Sigmoid colon (tissue), 7 donors: Measurements from ENCODE around the gene CABLES1. TPM values are rescaled to one million over a fixed set of nuclear protein-coding genes. Genes with fewer than 3 reads are reported as not detected.

Experiments
- DNase-seq: peaks from one replicate; pipeline ENCODE4 v3.0.0-alpha.2; 2019
- H3K27ac ChIP-seq, 4 donors: fragments of 200-600 bp; sonication (generic); one replicate each; pipeline ENCODE4 v1.5.1; 2016 to 2019; ENCODE audit warnings: mild to moderate bottlenecking in 1 of 4
- H3K27me3 ChIP-seq, 3 donors: fragments of 200-600 bp; sonication (generic); one replicate each; pipeline ENCODE4 v1.5.1; 2019; ENCODE audit warnings: mild to moderate bottlenecking in 1 of 3
- H3K36me3 ChIP-seq, 4 donors: fragments of 200-600 bp; sonication (generic); one replicate each; pipeline ENCODE4 v1.5.1; 2016 to 2019
- H3K4me1 ChIP-seq, 4 donors: fragments of 200-600 bp; sonication (generic); one replicate each; pipeline ENCODE4 v1.5.1; 2017 to 2019
- H3K4me3 ChIP-seq, 4 donors: fragments of 200-600 bp; sonication (generic); one replicate each; pipeline ENCODE4 v1.5.1; 2017 to 2019; ENCODE audit warnings: mild to moderate bottlenecking in 2 of 4, moderate library complexity in 1 of 4
- H3K9me3 ChIP-seq, 4 donors: fragments of 200-600 bp in 3 of 4; sonication (generic) in 3 of 4; one replicate each; pipeline versions ENCODE4 v1.5.1 to v1.6.1; 2013 to 2019
- EP300 ChIP-seq, 4 donors: sonication (generic); formaldehyde crosslinking; IDR thresholded peaks; one replicate each; pipeline ENCODE4 v1.6.1; 2017; ENCODE audit warnings: antibody characterized with exemption in 4 of 4
- POLR2A ChIP-seq, 2 donors: fragments of 450-650 bp; IDR thresholded peaks; one replicate each; pipeline ENCODE4 v1.6.1; 2016; ENCODE audit warnings: antibody characterized with exemption in 2 of 2, mild to moderate bottlenecking in 2 of 2, moderate library complexity in 2 of 2
- POLR2AphosphoS5 ChIP-seq, 4 donors: sonication (generic); formaldehyde crosslinking; IDR thresholded peaks; one replicate each; pipeline ENCODE4 v1.6.1; 2017; ENCODE audit warnings: antibody characterized with exemption in 4 of 4
- WGBS, 2 donors: extraction: QIAGEN DNeasy Blood & Tissue Kit; methylation state at CpG; one replicate each; pipeline ENCODE4 v1.1.7; 2013; 5-methylcytosine and 5-hydroxymethylcytosine counted together
- intact Hi-C: fragments of 100-400 bp; cut with DNase I; formaldehyde crosslinking; loops from one replicate; pipeline ENCODE4 v1.15.1; 2023
- polyA plus RNA-seq, 3 donors: library from polyadenylated mRNA; stranded (reverse); fragments of 200-250 nt; gene quantifications; one replicate each; pipeline ENCODE4 v1.2.3, GENCODE V29; 2013
- total RNA-seq, 4 donors: library from RNA; depleted of rRNA; stranded (reverse); fragments of >200 nt; gene quantifications; one replicate each; pipeline ENCODE4 v1.1.0, GENCODE V29; 2016
- TF ChIP-seq, protein P1 (sequence below), 4 experiments: fragments of 450-650 bp in 3 of 4; fragments of 200-600 bp in 1 of 4; IDR thresholded peaks; one replicate each; pipeline ENCODE4 v1.5.1; 2016 to 2019; ENCODE audit warnings: antibody characterized with exemption in 4 of 4, mild to moderate bottlenecking in 3 of 4, moderate library complexity in 2 of 4
- donor health status: healthy with polysubstance abuse.
- donor health status: Bipolar disorder and iron deficiency.
- donor health status: healthy.

The CABLES1 gene
- total and polyA plus RNA-seq, 7 donors: 1.9 to 7.2 (median 3.9) TPM

DNA sequence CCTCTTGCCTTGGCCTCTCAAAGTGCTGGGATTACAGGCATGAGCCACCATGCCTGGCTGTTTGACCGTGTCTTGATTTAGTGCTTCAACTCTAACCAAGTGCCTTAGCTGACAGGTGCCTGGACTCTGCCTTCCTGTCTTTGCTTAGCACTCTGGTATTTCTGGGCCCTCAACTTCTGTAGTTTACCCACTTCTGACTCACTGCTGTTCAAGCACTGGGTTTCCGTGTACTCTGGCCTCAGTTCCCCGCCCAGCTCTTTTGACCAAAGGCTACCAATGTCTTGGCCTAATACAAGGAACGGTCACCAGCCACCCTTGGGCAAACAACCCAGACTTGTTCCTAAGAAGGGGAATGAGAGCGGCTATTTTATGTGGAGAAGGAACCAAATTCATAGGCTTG, 35.7 kb upstream of the CABLES1 start:
- Histone ChIP-seq H3K4me3 (no peak overlapping the region), H3K27ac (no peak overlapping the region), H3K27me3 (no peaks in the 10 kb centered on the region), H3K9me3 (no peaks in the 10 kb centered on the region), H3K36me3 (no peaks in the 10 kb centered on the region), H3K4me1 (no peaks in the 10 kb centered on the region)
- WGBS, 2 donors: 24 to 67% methylated on average over 5 of the region's 5 CpGs
- intact Hi-C loops: no loop called here
- no peak for DNase-seq
- TF ChIP-seq POLR2A (IDR thresholded peaks at IDR 0.05): no peak
- TF ChIP-seq POLR2AphosphoS5 (IDR thresholded peaks at IDR 0.05): no peak

- intact Hi-C loops: no loop called here
- Histone ChIP-seq H3K36me3 (no peaks in the 10 kb centered on the region), H3K9me3 (no peaks in the 10 kb centered on the region), H3K4me1 (peaks cover 0 to 5% (median 0%) of the 10 kb centered on the region in 4 donors), H3K27me3 (no peaks in the 10 kb centered on the region), H3K27ac (no peak overlapping the region), H3K4me3 (no peak overlapping the region)
- TF ChIP-seq, protein P1, sequence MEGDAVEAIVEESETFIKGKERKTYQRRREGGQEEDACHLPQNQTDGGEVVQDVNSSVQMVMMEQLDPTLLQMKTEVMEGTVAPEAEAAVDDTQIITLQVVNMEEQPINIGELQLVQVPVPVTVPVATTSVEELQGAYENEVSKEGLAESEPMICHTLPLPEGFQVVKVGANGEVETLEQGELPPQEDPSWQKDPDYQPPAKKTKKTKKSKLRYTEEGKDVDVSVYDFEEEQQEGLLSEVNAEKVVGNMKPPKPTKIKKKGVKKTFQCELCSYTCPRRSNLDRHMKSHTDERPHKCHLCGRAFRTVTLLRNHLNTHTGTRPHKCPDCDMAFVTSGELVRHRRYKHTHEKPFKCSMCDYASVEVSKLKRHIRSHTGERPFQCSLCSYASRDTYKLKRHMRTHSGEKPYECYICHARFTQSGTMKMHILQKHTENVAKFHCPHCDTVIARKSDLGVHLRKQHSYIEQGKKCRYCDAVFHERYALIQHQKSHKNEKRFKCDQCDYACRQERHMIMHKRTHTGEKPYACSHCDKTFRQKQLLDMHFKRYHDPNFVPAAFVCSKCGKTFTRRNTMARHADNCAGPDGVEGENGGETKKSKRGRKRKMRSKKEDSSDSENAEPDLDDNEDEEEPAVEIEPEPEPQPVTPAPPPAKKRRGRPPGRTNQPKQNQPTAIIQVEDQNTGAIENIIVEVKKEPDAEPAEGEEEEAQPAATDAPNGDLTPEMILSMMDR (IDR thresholded peaks at IDR 0.05): no peak
- TF ChIP-seq POLR2AphosphoS5 (IDR thresholded peaks at IDR 0.05) (no peak), POLR2A (IDR thresholded peaks at IDR 0.05) (no peak), EP300 (IDR thresholded peaks at IDR 0.05) (no peak)
- DNase-seq: no peak
- 16 to 71% methylated on average over 12 of the region's 12 CpGs for WGBS, 2 donors
These were observed 33.3 kb upstream of the CABLES1 start for GRCh38 chr18:23101861-23102432.

- no peak for DNase-seq
- no peaks in the 10 kb centered on the region for H3K9me3 ChIP-seq
- no peak overlapping the region for H3K4me3 ChIP-seq
- peaks cover 0 to 5% (median 0%) of the 10 kb centered on the region in 4 donors for H3K4me1 ChIP-seq
- TF ChIP-seq EP300 (IDR thresholded peaks at IDR 0.05): no peak
- no peak for TF ChIP-seq POLR2A (IDR thresholded peaks at IDR 0.05)
- no peak for TF ChIP-seq POLR2AphosphoS5 (IDR thresholded peaks at IDR 0.05)
- TF ChIP-seq, protein P1 (IDR thresholded peaks at IDR 0.05): no peak
- no peaks in the 10 kb centered on the region for H3K27me3 ChIP-seq
- H3K27ac ChIP-seq: no peak overlapping the region
- intact Hi-C loops: no loop called here
- 48 to 86% methylated on average over 11 of the region's 11 CpGs for WGBS, 2 donors
- H3K36me3 ChIP-seq: no peaks in the 10 kb centered on the region
These were observed 32.6 kb upstream of the CABLES1 start for GRCh38 chr18:23102493-23103261.

DNA sequence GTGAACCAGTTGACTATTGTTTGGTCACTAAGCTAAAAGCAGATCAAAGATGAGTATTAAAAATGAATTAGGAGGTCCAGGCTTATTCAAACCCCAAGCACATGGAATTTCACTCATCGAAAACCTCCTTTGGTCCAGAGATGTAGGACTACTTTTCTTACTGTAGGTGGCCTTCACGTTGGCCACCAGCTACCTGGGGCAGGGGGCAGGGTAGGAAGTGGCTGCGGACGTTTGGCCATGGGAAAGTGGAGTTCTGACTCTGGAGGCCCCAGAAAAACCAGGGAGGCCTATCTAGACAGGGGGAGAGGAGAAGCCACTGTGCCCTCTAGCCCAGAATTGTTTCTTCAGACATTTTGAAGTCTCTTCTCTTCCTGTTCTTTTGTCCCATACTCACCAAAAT, 31.8 kb upstream of the CABLES1 start:
- Histone ChIP-seq H3K27me3 (no peaks in the 10 kb centered on the region), H3K9me3 (no peaks in the 10 kb centered on the region), H3K4me1 (peaks cover 0 to 5% (median 0%) of the 10 kb centered on the region in 4 donors), H3K27ac (no peak overlapping the region), H3K4me3 (no peak overlapping the region), H3K36me3 (no peaks in the 10 kb centered on the region)
- WGBS, 2 donors: 91 to 94% methylated on average over 4 of the region's 4 CpGs
- intact Hi-C loops: no loop called here
- TF ChIP-seq EP300 (IDR thresholded peaks at IDR 0.05) (no peak), POLR2AphosphoS5 (IDR thresholded peaks at IDR 0.05) (no peak), POLR2A (IDR thresholded peaks at IDR 0.05) (no peak)
- TF ChIP-seq, protein P1 (IDR thresholded peaks at IDR 0.05): no peak
- no peak for DNase-seq

DNA sequence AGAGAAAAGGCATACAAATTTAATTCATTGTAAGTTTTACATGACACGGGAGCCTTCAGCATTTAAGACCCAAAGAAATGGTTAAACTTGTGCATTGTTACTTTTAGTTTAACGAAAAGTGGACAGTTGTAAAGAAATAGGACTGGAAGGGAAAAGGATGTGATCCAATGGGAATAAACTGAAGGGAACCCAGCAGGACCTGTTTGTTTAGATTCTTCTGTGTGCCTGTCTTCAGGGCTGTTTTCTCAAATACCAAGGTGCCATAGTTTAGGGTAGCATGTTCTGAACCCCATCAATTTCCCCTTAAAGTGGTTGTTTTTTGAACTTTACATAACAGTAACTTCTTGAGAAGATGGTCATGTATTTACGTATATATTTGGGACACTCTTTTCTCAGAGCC, 30.3 kb upstream of the CABLES1 start:
- H3K4me1 ChIP-seq: peaks cover 0 to 5% (median 0%) of the 10 kb centered on the region in 4 donors
- DNase-seq: no peak
- H3K9me3 ChIP-seq: no peaks in the 10 kb centered on the region
- no peak overlapping the region for H3K4me3 ChIP-seq
- H3K27ac ChIP-seq: no peak overlapping the region
- 84 to 86% methylated on average over 3 of the region's 3 CpGs for WGBS, 2 donors
- TF ChIP-seq POLR2AphosphoS5 (IDR thresholded peaks at IDR 0.05): no peak
- TF ChIP-seq POLR2A (IDR thresholded peaks at IDR 0.05): no peak
- TF ChIP-seq, protein P1 (IDR thresholded peaks at IDR 0.05): no peak
- TF ChIP-seq EP300 (IDR thresholded peaks at IDR 0.05): no peak
- no peaks in the 10 kb centered on the region for H3K36me3 ChIP-seq
- intact Hi-C loops: no loop called here
- H3K27me3 ChIP-seq: no peaks in the 10 kb centered on the region
